Effector CD4-positive, alpha-beta T cell (primary cell): ENCODE results near the gene KHSRP.
"Not testable (repeated sequence)": the region's sequence is repeated elsewhere in the genome, so short reads cannot be mapped to it uniquely, and the experiment has no call there.

Experiments
- DNase-seq: peaks from one replicate; pipeline ENCODE4 v3.0.0-alpha.2; 2020

KHSRP gene

DNA sequence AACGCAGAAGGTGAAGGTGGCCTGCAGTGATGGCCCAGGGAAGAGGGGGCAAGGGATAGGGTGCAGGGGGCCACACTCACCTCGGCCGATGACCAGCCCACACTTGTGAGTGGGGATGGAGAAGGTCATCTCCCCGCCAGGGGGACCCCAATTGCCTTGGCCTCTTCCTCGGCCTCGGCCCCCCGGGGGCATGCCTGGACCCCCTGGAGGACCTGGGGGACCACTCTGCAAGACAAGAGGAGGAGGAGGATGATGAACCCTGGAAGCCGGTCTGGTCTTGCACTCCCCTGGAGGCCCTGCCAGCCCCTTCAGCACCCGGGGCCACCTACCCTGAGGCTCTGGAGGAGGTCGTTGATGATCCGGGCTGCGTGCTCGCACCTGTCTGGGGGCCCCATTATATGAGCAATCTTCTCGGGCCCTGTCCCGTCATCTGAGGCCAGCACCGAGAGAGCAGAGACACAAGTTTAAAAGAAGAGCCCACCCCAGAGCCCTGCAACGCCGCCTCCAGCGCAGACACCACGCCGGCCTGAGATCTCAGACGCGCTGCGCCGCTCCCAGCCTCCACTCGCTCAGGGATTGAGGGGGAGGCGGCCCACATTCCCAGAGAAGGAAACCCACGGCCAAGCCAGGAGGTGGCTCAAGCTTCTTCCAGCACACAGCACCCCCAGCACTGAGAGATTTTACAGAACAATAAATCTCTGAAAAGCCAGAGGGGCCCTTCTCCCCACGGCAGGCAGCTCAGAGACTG is 7.8 kb downstream of the KHSRP start:
- DNase-seq, result no peak

DNA sequence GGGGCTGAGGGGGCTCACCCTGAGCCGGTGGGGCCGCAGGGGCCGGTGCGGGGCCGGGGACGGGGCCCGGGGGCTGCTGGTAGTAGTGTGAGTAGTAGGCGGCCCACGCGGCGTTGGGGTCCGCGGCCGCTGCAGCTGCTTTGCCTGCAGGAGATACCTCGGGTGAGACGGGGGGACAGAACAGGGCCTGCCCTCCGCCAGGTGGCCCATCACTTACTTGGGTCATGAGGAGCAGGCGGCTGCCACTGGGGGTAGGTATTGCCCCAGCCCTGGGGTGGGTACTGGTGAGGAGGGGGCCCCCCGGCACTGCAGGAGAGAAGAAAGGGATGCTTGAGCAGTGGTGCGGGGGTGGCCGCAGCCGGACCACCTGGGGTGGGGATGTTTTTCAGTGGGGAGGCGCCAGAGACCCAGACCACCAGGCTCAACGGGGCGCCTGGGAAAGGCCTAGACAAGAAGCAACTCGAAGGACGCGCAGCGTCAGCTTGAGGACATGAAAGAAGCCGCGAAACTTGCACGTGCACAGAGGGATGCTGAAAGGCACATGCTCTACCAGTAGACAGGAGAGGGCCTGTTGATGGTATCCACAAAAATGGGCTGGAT is 8.9 kb downstream of the KHSRP start:
- no peak for DNase-seq

DNA sequence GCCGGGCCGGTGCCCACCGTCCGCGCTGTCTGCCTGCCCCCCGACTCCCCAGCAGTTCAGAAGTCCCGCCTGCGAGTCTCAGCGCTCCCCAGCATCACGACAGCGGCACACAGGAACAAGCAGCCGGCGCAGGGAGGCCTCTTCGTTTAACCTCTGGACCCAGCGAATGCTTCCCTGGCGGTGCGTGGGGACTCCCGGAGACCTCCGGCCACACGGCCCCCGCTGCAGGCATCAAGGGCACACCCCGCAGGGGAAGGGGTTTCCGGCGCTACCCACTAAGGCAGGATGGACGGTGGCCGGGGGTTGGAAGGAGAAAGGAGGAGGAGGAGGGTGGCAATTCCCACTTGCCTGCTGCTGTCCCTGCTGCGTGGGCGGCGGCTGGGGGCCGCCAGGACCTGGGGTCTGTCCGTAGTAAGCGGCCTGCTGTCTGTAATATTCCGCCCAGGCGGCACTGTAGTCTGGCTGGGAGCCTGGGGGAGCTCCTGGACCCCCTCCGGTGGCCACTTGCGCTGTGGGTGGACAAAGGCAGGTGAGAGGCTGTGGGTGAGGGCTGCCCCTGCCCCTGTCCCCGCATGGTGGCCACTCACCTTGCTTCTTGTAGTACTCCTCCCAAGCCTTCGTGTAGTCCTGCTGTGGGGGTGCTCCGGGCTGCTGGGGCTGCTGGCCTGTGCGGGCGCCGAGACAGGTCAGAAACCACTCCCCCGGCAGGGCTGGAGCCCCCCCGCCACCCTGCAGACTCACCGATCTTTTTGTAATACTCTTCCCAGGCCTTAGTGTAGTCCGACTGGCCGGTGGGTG is 9.6 kb downstream of the KHSRP start:
- no peak for DNase-seq

DNA sequence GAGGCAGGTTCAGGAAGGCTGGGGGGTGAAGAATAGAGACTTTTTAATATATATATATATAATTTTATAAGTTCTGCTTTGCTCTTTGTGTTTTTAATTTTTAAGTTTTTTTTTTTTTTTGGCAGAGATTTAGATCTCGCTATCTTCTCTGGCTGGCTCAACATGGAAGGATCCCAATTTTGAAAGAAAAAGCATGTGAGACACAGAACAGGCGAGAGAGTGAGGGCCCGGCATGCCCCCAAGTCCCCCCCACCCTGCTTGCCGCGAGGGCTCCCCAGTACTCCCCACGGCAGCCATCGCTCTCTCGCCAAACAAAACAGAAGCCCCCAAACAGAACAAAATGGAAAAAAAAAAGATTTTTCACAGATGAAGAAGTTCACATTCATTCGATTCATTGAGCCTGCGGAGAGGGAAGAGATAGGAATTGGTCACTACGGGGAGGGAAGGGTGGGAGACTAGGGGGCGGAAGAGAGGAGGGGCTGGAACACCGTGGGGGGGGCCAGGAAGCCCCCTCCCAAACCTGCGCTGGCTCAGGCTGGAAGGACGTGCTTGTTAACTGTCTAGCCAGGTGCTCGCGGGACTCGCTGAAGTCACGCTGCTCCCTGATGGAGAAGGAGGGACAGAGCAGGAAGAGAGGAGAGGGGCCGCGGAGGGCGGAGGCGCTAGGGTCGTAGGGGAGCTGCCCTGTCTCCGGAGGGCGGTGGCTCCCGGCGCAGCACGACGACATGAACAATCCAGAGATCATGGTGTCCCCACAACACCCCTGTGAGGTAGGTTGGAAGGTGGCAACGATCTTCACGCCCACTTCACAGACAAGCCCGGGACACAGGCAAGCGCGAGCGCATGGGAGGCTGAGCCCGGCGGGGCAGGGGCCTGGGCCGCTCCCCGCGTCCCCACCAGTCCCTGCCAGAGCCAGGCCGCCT is 10.6 kb downstream of the KHSRP start:
- DNase-seq, result no peak

DNA sequence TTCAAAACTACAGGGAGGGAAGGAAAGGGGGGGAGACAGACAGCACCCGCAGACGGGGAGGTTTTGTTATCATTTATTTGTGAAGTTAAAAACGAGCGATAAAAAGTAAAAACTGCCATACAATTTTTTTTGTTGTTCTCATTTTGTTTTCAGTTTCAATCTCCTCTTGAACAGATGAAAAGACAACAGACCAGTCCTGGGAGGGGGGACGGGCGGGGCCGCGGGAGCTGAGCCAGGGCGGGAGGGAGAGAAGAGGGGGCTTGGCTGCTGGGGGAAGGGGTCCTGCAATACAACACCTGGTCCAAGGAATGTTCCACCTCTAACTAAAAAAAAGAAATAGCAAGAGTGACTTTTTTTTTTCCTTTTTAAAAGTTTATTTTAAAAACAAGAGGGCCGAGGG is 11.3 kb downstream of the KHSRP start:
- no peak for DNase-seq

DNA sequence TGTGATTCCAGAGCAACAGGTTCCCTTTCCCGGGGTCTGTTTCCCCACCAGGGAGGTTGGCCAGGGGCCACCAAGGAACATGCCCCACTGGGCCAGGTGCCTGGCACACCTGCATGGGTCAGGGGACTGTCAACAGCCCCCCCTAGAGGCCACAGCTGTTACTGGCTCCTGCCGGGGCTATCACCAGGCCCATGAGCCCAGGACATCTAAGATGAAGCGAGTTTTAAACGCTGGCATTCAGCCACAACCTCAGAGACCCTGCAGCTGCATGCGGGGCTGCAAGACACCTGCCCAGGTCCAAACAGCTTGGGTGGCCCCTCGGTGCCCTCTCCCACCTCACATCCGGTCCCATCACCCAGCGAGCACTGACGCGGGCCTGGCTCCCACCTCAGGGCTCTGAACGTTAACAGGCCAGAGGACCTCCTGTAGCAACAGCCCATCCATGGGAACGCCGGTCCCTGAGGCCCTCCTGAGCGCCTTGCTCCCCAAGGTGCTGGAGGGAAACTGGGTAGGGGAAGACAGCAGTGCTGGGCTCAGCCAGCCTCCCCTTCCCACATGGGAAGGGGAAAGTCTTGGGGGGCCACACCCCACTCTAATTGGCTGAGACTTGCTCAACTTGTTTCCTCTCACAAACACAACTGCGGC is 12.0 kb downstream of the KHSRP start:
- peak; percentile 38 for DNase-seq

DNA sequence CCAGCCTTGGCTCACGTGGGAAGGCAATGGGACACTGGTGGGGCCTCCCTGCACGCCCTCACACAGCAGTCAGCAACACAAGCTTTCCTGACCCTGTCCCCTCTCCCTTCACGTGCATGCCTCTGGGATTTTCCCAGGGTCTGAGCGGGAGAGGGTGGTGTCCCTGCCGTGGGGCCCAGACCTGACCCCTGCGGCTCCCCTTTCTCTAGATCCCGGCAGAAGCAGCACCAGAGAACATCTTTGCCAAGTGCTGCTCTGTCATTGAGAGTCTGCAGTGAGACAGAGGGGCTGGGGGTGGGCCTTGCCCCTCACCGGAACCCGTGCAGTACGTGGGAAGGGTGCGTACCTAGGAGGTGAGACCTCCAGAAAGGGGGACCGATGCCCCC is 12.6 kb downstream of the KHSRP start:
- no peak for DNase-seq

DNA sequence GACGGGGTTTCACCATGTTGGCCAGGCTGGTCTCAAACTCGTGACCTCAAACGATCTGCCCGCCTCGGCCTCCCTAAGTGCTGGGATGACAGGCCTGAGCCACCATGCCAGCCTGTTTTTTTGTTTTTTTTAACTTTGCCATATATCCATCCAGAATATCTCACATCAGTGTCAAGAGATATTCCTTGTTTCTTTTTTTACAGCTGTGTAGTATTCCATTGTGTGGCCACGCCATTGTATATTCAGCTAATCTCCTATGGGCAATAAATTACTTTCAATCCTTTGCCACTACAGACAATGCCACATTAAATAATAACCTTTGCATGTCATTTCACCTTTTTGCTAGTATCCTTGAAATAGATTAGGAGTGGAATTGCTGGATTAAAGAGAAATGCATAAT is 15.3 kb downstream of the KHSRP start:
- DNase-seq, result no peak

DNA sequence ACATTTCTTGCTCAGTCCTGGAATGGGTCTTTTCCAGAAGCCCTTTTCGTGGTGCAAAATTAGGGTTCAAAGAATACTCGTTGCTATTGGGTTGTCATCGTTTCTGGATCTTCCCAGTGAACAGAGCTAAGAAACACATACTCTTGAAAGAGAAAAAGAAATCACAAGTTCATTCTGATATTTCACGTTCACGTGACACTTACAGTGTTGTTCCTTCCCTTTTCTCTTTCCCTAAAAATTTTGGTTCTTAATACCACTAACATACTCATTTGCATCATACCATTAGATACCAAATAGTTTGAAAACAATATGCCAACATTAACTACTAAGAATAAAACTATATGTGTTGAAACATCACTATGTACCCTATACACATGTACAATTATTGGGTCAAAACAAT is 18.2 kb downstream of the KHSRP start:
- DNase-seq, result no peak

DNA sequence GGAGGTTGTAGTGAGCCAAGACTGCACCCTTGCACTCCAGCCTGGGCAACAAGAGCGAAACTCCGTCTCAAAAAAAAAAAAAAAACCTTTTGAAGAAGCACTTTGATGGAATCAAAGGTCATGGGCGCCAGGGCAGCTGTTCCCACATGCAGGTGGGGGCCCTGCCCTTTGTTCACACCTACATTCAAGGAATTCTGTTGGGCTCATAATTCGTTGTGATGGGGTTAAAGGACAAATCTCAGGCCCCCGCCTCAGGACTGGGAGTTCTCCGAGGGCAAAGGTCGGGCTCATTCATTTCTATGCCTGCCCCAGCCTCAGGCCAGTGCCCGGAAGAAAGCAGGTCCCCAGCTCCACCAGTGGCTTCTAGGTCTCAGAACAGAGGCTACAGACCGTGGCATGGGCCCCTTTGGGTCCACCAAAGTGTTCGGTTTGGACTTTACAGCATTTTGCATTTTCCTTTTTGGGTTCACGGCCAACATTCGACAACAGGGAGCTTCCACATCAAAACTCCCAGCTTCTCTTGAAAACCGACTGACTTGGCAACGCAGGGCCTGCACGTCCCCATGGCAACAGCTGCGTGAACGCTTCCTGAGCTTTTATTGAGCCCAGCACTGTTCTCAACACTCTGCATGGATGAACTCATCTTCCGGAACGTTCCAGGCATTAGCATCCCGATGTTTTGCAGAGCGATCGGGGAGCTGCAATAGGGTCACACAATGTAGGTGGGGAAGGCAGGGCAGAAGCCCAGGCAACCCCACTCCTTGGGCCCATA is 21.6 kb downstream of the KHSRP start:
- DNase-seq, result no peak

DNA sequence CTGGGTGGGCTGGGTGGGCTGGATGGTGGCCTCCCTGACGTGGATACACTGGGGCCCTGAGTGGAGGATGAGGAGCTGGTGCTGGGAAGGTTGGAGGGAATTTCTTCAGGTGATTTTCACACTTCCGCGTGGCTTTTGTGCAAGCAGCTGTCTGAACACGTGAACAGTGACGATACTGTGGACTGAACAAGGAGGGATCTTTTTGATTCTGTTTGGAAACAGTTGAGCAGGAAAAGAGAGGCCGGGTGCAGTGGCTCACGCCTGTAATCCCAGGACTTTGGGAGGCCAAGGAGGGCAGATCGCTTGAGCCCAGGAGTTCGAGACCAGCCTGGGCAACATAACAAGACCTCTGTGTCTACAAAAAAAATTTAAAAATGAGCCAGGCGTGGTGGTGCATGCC is 22.6 kb downstream of the KHSRP start:
- DNase-seq, result no peak

DNA sequence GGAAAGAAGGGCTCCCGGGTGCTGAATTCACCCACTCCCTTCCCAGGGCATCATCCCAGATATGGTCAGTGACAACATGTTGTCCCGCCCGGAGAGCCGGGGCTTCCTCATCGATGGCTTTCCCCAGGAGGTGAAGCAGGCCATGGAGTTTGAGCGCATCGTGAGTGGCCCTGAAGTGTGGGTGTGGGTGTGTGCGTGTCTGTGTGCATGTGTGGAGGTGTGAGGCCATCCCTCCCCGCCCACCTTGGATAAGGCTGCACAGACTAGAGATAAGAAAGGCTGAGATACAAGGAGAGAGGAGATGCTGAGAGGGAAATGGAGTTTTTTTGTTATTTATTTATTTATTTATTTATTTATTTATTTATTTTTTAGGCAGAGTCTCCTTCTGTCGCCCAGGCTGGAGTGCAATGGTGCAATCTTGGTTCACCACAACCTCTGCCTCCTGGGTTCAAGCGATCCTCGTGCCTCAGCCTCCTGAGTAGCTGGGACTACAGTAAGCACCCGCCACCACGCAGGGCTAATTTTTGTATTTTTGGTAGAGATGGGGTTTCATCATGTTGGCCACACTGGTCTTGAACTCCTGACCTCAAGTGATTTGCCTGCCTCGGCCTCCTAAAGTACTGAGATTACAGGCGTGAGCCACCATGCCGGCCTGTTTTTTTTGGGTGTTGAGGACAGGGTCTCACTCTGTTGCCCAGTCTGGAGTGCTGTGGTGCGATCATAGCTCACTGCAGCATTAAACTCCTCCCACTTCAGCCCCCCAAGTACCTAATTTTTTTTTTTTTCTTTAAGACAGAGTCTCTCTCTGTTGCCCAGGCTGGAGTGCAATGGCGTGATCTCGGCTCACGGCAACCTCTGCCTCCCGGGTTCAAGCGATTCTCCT is 24.3 kb downstream of the KHSRP start:
- DNase-seq, result not testable (repeated sequence)

DNA sequence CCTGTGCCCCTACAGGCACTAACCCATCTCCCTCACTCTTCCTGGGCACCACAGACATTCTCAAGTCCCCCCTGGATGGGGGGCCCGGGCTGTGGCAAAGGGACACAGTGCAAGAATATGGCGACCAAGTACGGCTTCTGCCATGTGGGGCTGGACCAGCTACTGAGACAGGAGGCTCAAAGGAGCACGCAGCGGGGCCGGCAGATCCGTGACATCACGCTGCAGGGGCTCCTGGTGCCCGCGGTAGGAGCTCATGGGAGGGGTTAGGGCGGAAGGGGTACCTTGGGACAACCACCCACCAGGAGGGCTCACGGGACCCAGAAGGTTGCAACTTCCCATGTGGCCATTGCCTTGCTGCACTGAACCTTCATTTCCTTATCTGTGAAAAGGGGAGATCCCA is 28.3 kb downstream of the KHSRP start:
- no peak for DNase-seq

DNA sequence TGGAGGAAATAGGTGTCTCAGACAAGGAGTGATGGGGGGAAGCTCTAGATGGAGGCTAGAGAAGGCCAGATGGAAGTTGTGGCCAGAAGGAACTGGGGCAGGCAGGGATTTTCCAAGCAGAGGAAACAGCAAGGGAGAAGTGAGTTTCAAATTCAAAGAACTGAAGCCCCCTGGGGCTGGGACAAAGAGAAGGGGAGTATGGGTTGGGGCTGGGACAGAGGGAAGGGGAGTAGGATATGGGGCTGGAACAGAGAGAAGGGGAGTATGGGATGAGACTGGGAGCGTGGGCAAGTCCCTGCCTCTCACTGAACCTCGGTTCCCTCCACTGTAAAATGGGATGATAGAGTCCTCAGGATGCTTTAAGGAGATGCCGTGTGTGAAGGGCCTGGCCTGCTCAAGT is 29.8 kb downstream of the KHSRP start:
- DNase-seq, result no peak

DNA sequence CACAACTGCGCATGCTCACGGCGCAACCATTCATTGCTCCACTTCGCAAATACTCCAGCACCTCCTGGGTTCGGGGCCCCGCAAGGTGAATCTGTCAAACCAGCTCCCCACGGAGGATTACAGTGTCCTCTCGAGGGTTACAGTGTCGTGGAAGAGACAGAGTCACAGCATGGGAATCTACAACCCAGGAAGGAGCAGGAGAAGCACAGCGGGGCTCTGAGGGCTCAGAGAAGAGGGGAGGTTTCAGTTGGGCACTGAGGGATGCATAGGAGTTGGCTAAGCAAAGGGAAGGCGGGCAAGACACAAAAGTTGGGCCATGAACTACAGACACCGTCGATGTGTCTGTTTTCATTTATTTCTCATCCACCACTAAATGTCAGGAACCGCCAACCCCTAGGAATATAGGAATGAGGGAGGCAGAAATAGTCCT is 30.6 kb downstream of the KHSRP start:
- peak; percentile 54 for DNase-seq

DNA sequence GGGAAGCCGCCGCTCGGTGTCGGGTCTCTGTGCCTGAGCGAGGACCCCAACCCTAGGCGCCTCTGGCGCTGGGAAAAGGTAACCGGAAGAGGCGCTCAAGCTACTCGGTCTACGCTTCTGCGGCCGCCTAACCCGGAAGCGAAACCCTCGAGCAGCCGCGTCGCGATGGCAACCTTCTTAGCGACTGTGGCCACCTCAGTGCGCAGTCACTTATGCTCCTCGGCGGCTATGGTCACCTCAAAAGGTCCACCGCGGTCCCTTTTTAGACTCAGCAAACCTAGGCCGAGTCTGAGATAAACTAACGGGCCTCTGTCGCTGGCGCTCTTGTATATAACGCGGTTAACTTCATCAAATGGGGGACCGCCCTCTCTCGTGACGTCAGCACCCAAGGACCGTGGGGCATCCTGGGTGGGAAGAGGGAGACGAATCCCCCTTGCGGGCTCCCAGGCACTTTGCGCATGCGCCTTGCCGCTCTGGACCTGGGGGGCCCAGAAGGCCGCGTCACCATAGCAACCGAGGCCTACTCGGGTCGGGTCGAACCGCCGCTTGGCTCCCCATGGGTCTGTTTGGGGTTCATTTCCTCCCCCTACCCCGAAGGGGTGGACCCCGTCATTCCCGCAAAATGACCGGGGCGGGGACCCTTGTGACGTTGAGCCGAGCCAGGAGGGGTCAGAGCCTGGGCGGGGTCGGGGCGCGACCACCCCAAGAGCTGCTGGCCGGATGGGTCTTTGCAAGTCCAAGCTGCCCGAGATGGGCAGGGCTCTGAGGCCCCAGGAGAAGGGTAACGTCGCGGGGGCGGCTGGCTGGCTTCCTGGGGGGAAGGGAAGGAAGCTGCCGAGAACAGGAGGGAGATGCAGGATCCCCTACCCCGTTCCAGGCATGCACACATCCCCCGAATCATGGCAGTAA is 31.3 kb downstream of the KHSRP start, which contains the start of gene GTF2F1:
TSS of gene GTF2F1 (minus strand) at position 91 of the 909 bp plus-strand sequence. CDS start 169 bp downstream, outside the sequence.
- DNase-seq, result peak; percentile 92

DNA sequence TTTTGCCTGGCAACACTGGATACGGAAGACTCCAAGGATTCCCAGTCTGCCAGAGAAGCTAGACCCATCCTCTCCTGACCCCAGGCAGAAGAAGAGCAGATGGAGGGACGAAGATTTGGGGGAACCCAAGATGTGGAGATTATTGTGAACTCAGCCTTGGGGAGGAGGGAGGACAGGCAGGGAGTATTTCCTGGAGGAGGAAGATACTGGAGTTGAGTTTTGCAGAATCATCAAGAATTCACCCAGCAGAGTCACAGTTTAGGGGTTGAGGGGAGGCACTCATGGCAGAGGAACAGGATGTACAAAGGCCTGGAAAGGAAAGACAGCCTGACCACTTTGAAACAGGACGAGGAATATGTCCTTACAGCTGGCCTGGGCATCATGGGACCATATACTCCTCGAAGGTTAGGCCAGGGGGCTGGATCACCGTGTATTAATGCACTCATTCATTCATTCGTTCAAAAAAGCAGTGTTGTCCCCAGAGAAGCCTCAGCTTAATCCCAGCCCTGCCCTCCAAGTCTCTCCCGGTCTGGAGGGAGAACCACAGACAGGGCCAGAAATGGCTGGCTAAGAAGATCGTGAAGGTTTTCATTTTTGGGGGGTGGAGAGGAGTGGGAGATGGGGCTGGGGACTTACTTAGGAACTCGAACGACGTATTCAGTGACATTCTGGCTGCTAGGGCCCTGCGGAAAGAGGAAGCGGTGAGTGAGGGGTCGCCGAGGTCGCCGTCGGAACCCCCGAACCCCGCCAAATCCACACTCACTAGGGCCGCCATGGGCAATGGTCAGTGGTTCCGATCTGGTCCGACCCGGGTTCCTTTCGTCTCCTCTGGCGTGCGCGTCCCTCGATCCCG is 32.2 kb downstream of the KHSRP start:
- no peak for DNase-seq

DNA sequence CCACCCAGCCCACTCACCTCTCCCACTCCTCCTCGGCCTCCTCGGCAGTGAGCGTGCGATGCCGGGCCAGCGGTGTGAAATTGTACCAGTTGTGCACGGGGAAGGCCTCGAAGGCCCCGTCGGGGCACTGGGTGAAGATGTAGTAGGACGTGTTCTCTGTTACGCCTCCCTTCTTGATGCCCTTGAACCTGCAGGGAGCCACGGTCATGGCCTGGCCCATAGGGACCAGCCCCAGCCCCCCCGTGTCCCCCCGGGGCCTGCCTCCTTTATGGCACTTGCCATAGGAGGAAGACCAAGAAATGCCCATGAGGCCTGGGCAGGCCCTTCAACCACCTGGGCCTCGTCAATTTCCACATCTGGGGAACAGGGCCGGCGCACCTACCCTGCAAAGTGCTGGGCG is 37.2 kb downstream of the KHSRP start:
- DNase-seq, result no peak
